Measurements from ENCODE around the gene MGP. TPM values are rescaled to one million over a fixed set of nuclear protein-coding genes. Genes with fewer than 3 reads are reported as not detected.

Gene MGP
- total and polyA plus RNA-seq, 2 of the 13 experiments (the other 11 are each of a cell fraction or from before 2014, with no cell fraction given) = not detected

DNA sequence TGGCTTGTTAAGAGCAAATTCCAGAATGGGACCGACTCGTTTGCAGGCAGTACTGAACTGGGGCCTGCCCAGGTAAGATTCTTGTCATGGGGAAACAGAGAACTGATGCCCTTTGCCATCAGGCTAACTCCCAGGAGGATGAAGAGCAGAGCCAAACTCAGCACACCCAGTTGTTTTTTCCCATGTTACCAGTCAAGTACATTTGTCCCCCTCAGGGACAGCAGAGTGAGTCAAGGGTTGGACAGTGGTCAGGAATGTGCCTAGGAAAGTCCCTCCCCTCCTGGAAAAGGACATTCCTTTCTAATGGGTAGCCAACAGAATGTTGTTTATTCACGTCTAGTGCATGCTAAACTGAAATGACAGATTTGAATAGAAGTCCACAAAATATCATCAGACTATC lies 43.9 kb downstream of the MGP start (continued):
- TF ChIP-seq ATF7 (IDR thresholded peaks at IDR 0.05) (no peak), ATF7 (CRISPR knock-in tag; IDR thresholded peaks at IDR 0.05) (no peak), THAP11 (CRISPR knock-in tag; IDR thresholded peaks at IDR 0.05) (peak; percentile 6; the same call in 1 of the 2 replicates), SNAPC2 (CRISPR knock-in tag; IDR thresholded peaks at IDR 0.05) (no peak), IRF2 (CRISPR knock-in tag; IDR thresholded peaks at IDR 0.05) (0 out of 2 replicates have a peak, but pooled peaks have one; percentile 13), ZFP62 (CRISPR knock-in tag; IDR thresholded peaks at IDR 0.05) (no peak), E2F5 (CRISPR knock-in tag; conservative IDR thresholded peaks at IDR 0.05) (no peak), TEAD3 (CRISPR knock-in tag; optimal IDR thresholded peaks at IDR 0.05; ENCODE audit: borderline replicate concordance) (peak; percentile 96), CCDC6 (CRISPR knock-in tag; IDR thresholded peaks at IDR 0.05) (no peak), MTF1 (CRISPR knock-in tag; IDR thresholded peaks at IDR 0.05) (no peak), PITX1 (CRISPR knock-in tag; IDR thresholded peaks at IDR 0.05) (no peak), FOXO1 (CRISPR knock-in tag; IDR thresholded peaks at IDR 0.05) (peak; percentile 15; the same call in 1 of the 2 replicates), ZNF337 (CRISPR knock-in tag; IDR thresholded peaks at IDR 0.05; ENCODE audit: borderline replicate concordance, low read depth) (no peak), NR2C2 (CRISPR knock-in tag; IDR thresholded peaks at IDR 0.05; ENCODE audit: borderline replicate concordance) (no peak), FOXA3 (CRISPR knock-in tag; IDR thresholded peaks at IDR 0.05) (peak; percentile 59; the same call in 1 of the 2 replicates), ELK4 (CRISPR knock-in tag; IDR thresholded peaks at IDR 0.05; ENCODE audit: borderline replicate concordance) (no peak), MTA3 (CRISPR knock-in tag; IDR thresholded peaks at IDR 0.05) (no peak), MTF2 (CRISPR knock-in tag; IDR thresholded peaks at IDR 0.05; ENCODE audit: borderline replicate concordance) (no peak), HCFC1 (IDR thresholded peaks at IDR 0.05; ENCODE audit: low read depth, low read length) (no peak), SMAD1 (CRISPR knock-in tag; IDR thresholded peaks at IDR 0.05; ENCODE audit: borderline replicate concordance, low read depth) (no peak), ZNF580 (CRISPR knock-in tag; IDR thresholded peaks at IDR 0.05; ENCODE audit: borderline replicate concordance, low read depth) (no peak)
- TF ChIP-seq, protein P1, sequence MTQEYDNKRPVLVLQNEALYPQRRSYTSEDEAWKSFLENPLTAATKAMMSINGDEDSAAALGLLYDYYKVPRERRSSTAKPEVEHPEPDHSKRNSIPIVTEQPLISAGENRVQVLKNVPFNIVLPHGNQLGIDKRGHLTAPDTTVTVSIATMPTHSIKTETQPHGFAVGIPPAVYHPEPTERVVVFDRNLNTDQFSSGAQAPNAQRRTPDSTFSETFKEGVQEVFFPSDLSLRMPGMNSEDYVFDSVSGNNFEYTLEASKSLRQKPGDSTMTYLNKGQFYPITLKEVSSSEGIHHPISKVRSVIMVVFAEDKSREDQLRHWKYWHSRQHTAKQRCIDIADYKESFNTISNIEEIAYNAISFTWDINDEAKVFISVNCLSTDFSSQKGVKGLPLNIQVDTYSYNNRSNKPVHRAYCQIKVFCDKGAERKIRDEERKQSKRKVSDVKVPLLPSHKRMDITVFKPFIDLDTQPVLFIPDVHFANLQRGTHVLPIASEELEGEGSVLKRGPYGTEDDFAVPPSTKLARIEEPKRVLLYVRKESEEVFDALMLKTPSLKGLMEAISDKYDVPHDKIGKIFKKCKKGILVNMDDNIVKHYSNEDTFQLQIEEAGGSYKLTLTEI (CRISPR knock-in tag; conservative IDR thresholded peaks at IDR 0.05) = no peak
- TF ChIP-seq, protein P2, sequence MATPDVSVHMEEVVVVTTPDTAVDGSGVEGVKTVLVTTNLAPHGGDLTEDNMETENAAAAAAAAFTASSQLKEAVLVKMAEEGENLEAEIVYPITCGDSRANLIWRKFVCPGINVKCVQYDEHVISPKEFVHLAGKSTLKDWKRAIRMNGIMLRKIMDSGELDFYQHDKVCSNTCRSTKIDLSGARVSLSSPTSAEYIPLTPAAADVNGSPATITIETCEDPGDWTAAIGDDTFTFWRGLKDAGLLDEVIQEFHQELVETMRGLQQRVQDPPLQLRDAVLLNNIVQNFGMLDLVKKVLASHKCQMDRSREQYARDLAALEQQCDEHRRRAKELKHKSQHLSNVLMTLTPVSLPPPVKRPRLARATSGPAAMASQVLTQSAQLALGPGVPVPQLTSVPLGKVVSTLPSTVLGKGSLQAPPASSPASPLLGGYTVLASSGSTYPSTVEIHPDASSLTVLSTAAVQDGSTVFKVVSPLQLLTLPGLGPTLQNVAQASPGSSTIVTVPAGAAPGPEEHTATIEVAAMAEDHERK (CRISPR knock-in tag; IDR thresholded peaks at IDR 0.05; ENCODE audit: low read depth) = no peak
- TF ChIP-seq, protein P3, sequence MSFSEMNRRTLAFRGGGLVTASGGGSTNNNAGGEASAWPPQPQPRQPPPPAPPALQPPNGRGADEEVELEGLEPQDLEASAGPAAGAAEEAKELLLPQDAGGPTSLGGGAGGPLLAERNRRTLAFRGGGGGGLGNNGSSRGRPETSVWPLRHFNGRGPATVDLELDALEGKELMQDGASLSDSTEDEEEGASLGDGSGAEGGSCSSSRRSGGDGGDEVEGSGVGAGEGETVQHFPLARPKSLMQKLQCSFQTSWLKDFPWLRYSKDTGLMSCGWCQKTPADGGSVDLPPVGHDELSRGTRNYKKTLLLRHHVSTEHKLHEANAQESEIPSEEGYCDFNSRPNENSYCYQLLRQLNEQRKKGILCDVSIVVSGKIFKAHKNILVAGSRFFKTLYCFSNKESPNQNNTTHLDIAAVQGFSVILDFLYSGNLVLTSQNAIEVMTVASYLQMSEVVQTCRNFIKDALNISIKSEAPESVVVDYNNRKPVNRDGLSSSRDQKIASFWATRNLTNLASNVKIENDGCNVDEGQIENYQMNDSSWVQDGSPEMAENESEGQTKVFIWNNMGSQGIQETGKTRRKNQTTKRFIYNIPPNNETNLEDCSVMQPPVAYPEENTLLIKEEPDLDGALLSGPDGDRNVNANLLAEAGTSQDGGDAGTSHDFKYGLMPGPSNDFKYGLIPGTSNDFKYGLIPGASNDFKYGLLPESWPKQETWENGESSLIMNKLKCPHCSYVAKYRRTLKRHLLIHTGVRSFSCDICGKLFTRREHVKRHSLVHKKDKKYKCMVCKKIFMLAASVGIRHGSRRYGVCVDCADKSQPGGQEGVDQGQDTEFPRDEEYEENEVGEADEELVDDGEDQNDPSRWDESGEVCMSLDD (CRISPR knock-in tag; IDR thresholded peaks at IDR 0.05; ENCODE audit: borderline replicate concordance) = no peak
